SU-DHL-6 (cell line): ENCODE results near the gene NTSR2.

Experiments
- CTCF ChIP-seq: fragments of 200-600 bp; sonication (generic); IDR thresholded peaks from one replicate; pipeline ENCODE4 v1.5.1; 2017; ENCODE audit warnings: antibody characterized with exemption, mild to moderate bottlenecking, low read length, moderate library complexity; ENCODE audit not compliant: insufficient read depth, poor library complexity, severe bottlenecking
- EZH2phosphoT487 ChIP-seq: fragments of 200-600 bp; sonication (generic), shearing (Covaris generic); conservative IDR thresholded peaks from 2 replicates; pipeline ENCODE4 v1.6.1; 2018; ENCODE audit warnings: mild to moderate bottlenecking, antibody characterized with exemption, low read length, moderate library complexity, mixed read lengths

- TF ChIP-seq CTCF = no peak
- no peak for TF ChIP-seq EZH2phosphoT487
Measured at GRCh38 chr2:11682590-11682915, 12.6 kb upstream of the NTSR2 start.
